HG02973 (cell line): Measurements from ENCODE around the gene OAT.
A peak's percentile ranks its signal among the peaks of the same experiment; 100 is the strongest.

ENCODE experiments used
- ATAC-seq: cut with Tn5 transposase; IDR thresholded peaks from one replicate; pipeline ENCODE4 v1.9.1; 2021; ENCODE audit warnings: moderate library complexity; ENCODE audit not compliant: unreplicated experiment

Gene OAT

GRCh38 chr10:124407456-124407855 is 11.3 kb downstream of the OAT start:
- no peak for ATAC-seq

GRCh38 chr10:124403548-124403947 is 15.2 kb downstream of the OAT start:
- peak; percentile 94 for ATAC-seq

- ATAC-seq: no peak
Observed at GRCh38 chr10:124402273-124402672, 16.4 kb downstream of the OAT start.

GRCh38 chr10:124401633-124402032 is 17.1 kb downstream of the OAT start:
- no peak for ATAC-seq

GRCh38 chr10:124394583-124394982 is 24.1 kb downstream of the OAT start:
- ATAC-seq: no peak

- ATAC-seq: no peak
Observed at GRCh38 chr10:124392626-124393342, 25.9 kb downstream of the OAT start.

- ATAC-seq: no peak
Observed at GRCh38 chr10:124390471-124391187, 28.1 kb downstream of the OAT start.

- no peak for ATAC-seq
Observed at GRCh38 chr10:124389613-124390361, 28.9 kb downstream of the OAT start.

- peak; percentile 80 for ATAC-seq
Observed at GRCh38 chr10:124388823-124389612, 29.7 kb downstream of the OAT start.

- no peak for ATAC-seq
Observed at GRCh38 chr10:124388476-124388822, 30.3 kb downstream of the OAT start.

- ATAC-seq: no peak
Observed at GRCh38 chr10:124387078-124387874, 31.4 kb downstream of the OAT start.

GRCh38 chr10:124386186-124387077 is 32.3 kb downstream of the OAT start:
- ATAC-seq: no peak

- ATAC-seq: no peak
Observed at GRCh38 chr10:124385627-124386185, 33.0 kb downstream of the OAT start.

- ATAC-seq: no peak
Observed at GRCh38 chr10:124384591-124385190, 34.0 kb downstream of the OAT start.

- ATAC-seq: no peak
Observed at GRCh38 chr10:124384172-124384571, 34.6 kb downstream of the OAT start.

- no peak for ATAC-seq
Observed at GRCh38 chr10:124383496-124383895, 35.2 kb downstream of the OAT start.

GRCh38 chr10:124381011-124381611 is 37.6 kb downstream of the OAT start:
- no peak for ATAC-seq
